Central memory CD8-positive, alpha-beta T cell (primary cell): Measurements from ENCODE around the gene DDR2.

Experiments
- ATAC-seq: fragments of 150-1000 bp; cut with Tn5 transposase; replicated peaks from 2 replicates; pipeline ENCODE4 v1.10.0; 2022; ENCODE audit warnings: mild to moderate bottlenecking, moderate FRiP score, moderate number of reproducible peaks; ENCODE audit not compliant: poor library complexity, severe bottlenecking; ENCODE audit errors: extremely low read depth
- DNase-seq, 2 donors: peaks; one replicate each; pipeline ENCODE4 v3.0.0; 2021; ENCODE audit warnings: low spot score in 2 of 2
- H3K27ac Mint-ChIP-seq: one replicate; pipeline ENCODE4 v1.8.0; 2022; ENCODE audit warnings: low read depth, mild to moderate bottlenecking, moderate library complexity, mixed read lengths
- H3K27me3 Mint-ChIP-seq: one replicate; pipeline ENCODE4 v1.8.0; 2022; ENCODE audit warnings: mixed read lengths
- H3K36me3 Mint-ChIP-seq: one replicate; pipeline ENCODE4 v1.8.0; 2022; ENCODE audit warnings: mild to moderate bottlenecking, moderate library complexity, mixed read lengths; ENCODE audit not compliant: insufficient read depth
- H3K4me1 Mint-ChIP-seq: one replicate; pipeline ENCODE4 v1.8.0; 2022; ENCODE audit warnings: mixed read lengths
- H3K4me3 Mint-ChIP-seq: one replicate; pipeline ENCODE4 v1.8.0; 2022; ENCODE audit warnings: mild to moderate bottlenecking, moderate library complexity, mixed read lengths
- H3K9me3 Mint-ChIP-seq: one replicate; pipeline ENCODE4 v1.8.0; 2022; ENCODE audit warnings: mixed read lengths

DDR2 gene

GRCh38 chr1:162695687-162696086 is 63.4 kb downstream of the DDR2 start:
- H3K9me3 Mint-ChIP-seq, result no peaks in the 10 kb centered on the region
- no peaks in the 10 kb centered on the region for H3K36me3 Mint-ChIP-seq

GRCh38 chr1:162696286-162696862 is 64.1 kb downstream of the DDR2 start:
- Mint-ChIP-seq H3K9me3 (no peaks in the 10 kb centered on the region), H3K27ac (no peak overlapping the region), H3K4me3 (no peak overlapping the region), H3K36me3 (no peaks in the 10 kb centered on the region), H3K4me1 (no peaks in the 10 kb centered on the region), H3K27me3 (peaks cover 9% of the 10 kb centered on the region)
- ATAC-seq (no peak), DNase-seq (no peak)

More at GRCh38 chr1:162695687-162696086, 63.4 kb downstream of the DDR2 start:
- ATAC-seq (no peak), DNase-seq (no peak)
- no peak overlapping the region for H3K27ac Mint-ChIP-seq
- H3K4me1 Mint-ChIP-seq, result no peaks in the 10 kb centered on the region
- H3K4me3 Mint-ChIP-seq, result no peak overlapping the region
- peaks cover 9% of the 10 kb centered on the region for H3K27me3 Mint-ChIP-seq

GRCh38 chr1:162697140-162697895 is 65.1 kb downstream of the DDR2 start:
- DNase-seq (no peak), ATAC-seq (no peak)
- H3K36me3 Mint-ChIP-seq, result no peaks in the 10 kb centered on the region
- no peaks in the 10 kb centered on the region for H3K4me1 Mint-ChIP-seq
- no peak overlapping the region for H3K27ac Mint-ChIP-seq
- no peaks in the 10 kb centered on the region for H3K9me3 Mint-ChIP-seq
- peaks cover 9% of the 10 kb centered on the region for H3K27me3 Mint-ChIP-seq
- no peak overlapping the region for H3K4me3 Mint-ChIP-seq

- Mint-ChIP-seq H3K36me3 (no peaks in the 10 kb centered on the region), H3K4me3 (no peak overlapping the region), H3K9me3 (no peaks in the 10 kb centered on the region), H3K27me3 (peaks cover 9% of the 10 kb centered on the region), H3K4me1 (no peaks in the 10 kb centered on the region), H3K27ac (no peak overlapping the region)
- no peak for DNase-seq
- ATAC-seq, result no peak
These were observed 67.1 kb downstream of the DDR2 start for GRCh38 chr1:162699366-162699765.

DNA sequence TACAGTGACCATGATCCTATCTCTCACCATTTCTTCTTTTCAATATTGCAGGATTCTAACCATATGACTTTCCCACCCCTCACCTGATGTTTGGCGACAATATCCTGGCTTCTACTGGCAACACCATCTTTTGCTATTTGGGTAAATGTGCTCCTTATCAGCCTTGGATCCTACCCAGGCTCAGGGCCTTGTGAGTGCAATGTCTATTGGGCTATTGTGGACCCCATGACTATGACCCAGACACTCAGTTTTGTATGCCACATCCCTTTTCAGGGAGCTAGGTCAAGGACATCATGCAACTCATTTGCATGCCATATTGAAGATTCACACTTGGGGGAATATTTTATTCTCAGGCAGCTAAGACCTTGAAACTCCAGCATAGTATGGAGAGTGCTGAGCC is 67.9 kb downstream of the DDR2 start:
- Mint-ChIP-seq H3K27me3 (peaks cover 9% of the 10 kb centered on the region), H3K4me1 (no peaks in the 10 kb centered on the region), H3K27ac (no peak overlapping the region), H3K4me3 (no peak overlapping the region), H3K9me3 (no peaks in the 10 kb centered on the region), H3K36me3 (no peaks in the 10 kb centered on the region)
- no peak for ATAC-seq
- no peak for DNase-seq

- ATAC-seq (no peak), DNase-seq (no peak)
- no peaks in the 10 kb centered on the region for H3K4me1 Mint-ChIP-seq
- H3K27me3 Mint-ChIP-seq, result peaks cover 9% of the 10 kb centered on the region
- H3K9me3 Mint-ChIP-seq, result no peaks in the 10 kb centered on the region
- H3K4me3 Mint-ChIP-seq, result no peak overlapping the region
- no peaks in the 10 kb centered on the region for H3K36me3 Mint-ChIP-seq
- no peak overlapping the region for H3K27ac Mint-ChIP-seq
These were observed 69.0 kb downstream of the DDR2 start for GRCh38 chr1:162701286-162701685.

DNA sequence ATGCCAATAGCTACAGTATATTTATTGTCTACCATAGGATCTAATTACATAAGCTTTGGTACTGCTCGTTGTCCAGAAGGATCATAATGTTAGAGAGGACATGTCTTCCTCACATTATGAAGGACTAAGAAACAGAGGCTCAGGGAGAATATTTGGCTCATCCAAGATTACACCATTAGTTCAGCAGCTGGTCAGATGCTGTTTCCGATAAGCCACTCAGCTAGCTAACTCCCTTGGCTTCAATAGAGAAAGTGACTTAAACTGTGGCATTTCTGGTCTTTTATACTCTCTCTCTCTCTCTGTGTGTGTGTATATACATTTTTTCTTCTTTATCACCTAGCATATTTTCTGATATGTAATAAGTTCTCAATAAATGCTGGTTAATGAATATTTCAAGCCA is 70.4 kb downstream of the DDR2 start:
- no peaks in the 10 kb centered on the region for H3K4me1 Mint-ChIP-seq
- H3K36me3 Mint-ChIP-seq, result no peaks in the 10 kb centered on the region
- no peak for ATAC-seq
- H3K4me3 Mint-ChIP-seq, result no peak overlapping the region
- no peaks in the 10 kb centered on the region for H3K27me3 Mint-ChIP-seq
- DNase-seq, result no peak
- no peaks in the 10 kb centered on the region for H3K9me3 Mint-ChIP-seq
- no peak overlapping the region for H3K27ac Mint-ChIP-seq

DNA sequence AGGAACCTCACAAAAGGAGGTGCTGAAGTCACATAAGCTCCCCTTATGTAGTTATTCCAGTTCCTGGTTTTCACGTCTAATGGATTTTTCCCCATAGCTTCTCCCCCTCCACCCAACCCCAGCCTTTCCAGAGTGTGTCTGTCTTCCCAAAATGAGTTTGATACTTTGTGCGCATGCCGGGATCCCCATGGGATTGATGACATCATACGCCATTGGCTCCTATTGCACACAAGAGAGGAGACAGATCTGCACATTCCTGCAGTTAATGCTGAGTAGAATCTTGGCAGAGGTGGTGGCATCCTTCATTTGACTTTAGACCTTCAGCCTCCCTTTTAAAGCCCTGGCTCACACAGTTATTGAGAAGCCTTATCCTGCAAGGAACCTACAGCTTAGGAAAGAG is 71.4 kb downstream of the DDR2 start:
- no peak for ATAC-seq
- H3K4me1 Mint-ChIP-seq, result no peaks in the 10 kb centered on the region
- H3K27me3 Mint-ChIP-seq, result no peaks in the 10 kb centered on the region
- DNase-seq, result no peak
- H3K27ac Mint-ChIP-seq, result no peak overlapping the region
- no peaks in the 10 kb centered on the region for H3K36me3 Mint-ChIP-seq
- no peaks in the 10 kb centered on the region for H3K9me3 Mint-ChIP-seq
- H3K4me3 Mint-ChIP-seq, result no peak overlapping the region

DNA sequence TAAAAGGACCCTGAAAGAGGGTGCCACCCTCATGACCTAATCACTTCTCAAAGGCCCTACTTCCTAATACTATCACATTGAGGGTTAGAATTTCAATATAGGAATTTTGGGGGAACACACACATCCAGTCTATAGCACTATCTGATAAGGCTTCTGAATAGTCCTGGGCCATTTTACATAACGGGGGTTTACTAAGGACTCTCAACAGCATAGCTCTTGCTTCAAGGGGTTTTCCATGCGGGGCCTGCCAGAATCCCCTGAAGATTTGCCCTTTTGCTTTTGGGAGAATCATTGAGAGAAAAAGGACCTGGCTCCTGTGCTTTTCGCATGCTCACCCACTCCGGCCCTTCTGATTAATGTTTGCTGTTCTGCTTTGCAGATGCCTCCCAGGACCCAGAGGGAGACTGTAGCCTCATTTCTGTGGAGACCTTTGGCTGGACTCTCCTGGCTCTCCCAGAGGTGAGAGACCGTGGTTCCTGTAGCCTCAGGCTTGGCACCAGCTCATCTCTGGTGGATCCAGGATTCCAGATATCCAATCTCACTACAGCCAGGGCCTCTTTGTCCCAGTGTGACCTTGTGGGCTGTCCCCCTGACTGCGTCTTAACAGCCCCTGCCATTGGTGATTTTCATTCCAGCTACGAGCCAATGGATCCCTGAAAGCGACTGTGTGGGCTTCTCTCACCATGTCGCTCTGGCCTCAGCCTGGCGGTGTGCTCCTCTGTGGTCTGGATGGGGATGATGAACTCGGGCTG is 72.6 kb downstream of the DDR2 start:
- Mint-ChIP-seq H3K27me3 (no peaks in the 10 kb centered on the region), H3K36me3 (no peaks in the 10 kb centered on the region), H3K4me1 (no peaks in the 10 kb centered on the region), H3K27ac (no peak overlapping the region), H3K9me3 (no peaks in the 10 kb centered on the region), H3K4me3 (no peak overlapping the region)
- ATAC-seq (no peak), DNase-seq (no peak)

DNA sequence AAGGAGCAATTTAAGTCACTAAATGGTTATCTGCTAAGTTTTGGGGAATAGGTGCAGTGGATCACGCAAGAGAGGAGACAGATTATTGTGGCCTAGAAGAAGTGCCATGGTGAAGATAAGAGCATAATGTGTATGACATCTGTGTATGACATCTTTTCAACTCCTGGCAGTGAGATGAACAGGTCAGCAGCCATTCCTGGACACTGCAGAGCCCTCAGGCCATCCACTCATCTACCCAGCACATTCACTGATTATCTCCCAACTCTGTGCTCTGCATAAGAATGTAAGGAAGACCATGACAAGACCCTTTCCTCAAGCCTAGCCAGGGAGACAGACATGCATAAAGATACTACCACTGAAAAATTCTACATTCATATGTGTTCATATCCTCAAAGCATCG is 73.7 kb downstream of the DDR2 start:
- H3K4me1 Mint-ChIP-seq, result no peaks in the 10 kb centered on the region
- H3K27ac Mint-ChIP-seq, result no peak overlapping the region
- H3K36me3 Mint-ChIP-seq, result no peaks in the 10 kb centered on the region
- no peaks in the 10 kb centered on the region for H3K9me3 Mint-ChIP-seq
- ATAC-seq (no peak), DNase-seq (no peak)
- H3K27me3 Mint-ChIP-seq, result no peaks in the 10 kb centered on the region
- no peak overlapping the region for H3K4me3 Mint-ChIP-seq

- Mint-ChIP-seq H3K36me3 (no peaks in the 10 kb centered on the region), H3K27ac (no peak overlapping the region), H3K4me3 (no peak overlapping the region), H3K4me1 (no peaks in the 10 kb centered on the region), H3K9me3 (no peaks in the 10 kb centered on the region), H3K27me3 (no peaks in the 10 kb centered on the region)
- DNase-seq (no peak), ATAC-seq (no peak)
These were observed 74.3 kb downstream of the DDR2 start for GRCh38 chr1:162706606-162707005.

- no peak for DNase-seq
- Mint-ChIP-seq H3K9me3 (no peaks in the 10 kb centered on the region), H3K4me1 (no peaks in the 10 kb centered on the region), H3K27ac (no peak overlapping the region), H3K4me3 (no peak overlapping the region), H3K27me3 (no peaks in the 10 kb centered on the region), H3K36me3 (no peaks in the 10 kb centered on the region)
- no peak for ATAC-seq
These were observed 76.0 kb downstream of the DDR2 start for GRCh38 chr1:162708286-162708685.
